ENCODE measurements around the gene KCNQ4. TPM values are rescaled to one million over a fixed set of nuclear protein-coding genes. Genes with fewer than 3 reads are reported as not detected.

Gene KCNQ4
- polyA plus RNA-seq, 1 donor from 2014 or later: not detected

GRCh38 chr1:40786171-40786994 lies 2.8 kb downstream of the KCNQ4 start:
- H3K4me3 ChIP-seq (ENCODE audit: low read length): no peak overlapping the region
- no peaks in the 10 kb centered on the region for H3K9me3 ChIP-seq (ENCODE audit: low read length)
- H3K27ac ChIP-seq (ENCODE audit: low read length): no peak overlapping the region
- H3K79me2 ChIP-seq (replicated peaks; ENCODE audit: insufficient read depth, low read length): no peaks in the 10 kb centered on the region
- no peak overlapping the region for H3K4me2 ChIP-seq (ENCODE audit: low read length)
- H2AFZ ChIP-seq (ENCODE audit: low read depth, low read length): no peak overlapping the region
- no peaks in the 10 kb centered on the region for H3K36me3 ChIP-seq (ENCODE audit: insufficient read depth, low read length)
- peaks cover 24% of the 10 kb centered on the region for H3K27me3 ChIP-seq (ENCODE audit: insufficient read depth, low read depth, low read length)
- H3K9ac ChIP-seq (ENCODE audit: low read length): no peak overlapping the region
- no peaks in the 10 kb centered on the region for H3F3A ChIP-seq (ENCODE audit: insufficient read depth, low read length, poor library complexity, severe bottlenecking)
- H3K9me2 ChIP-seq (ENCODE audit: insufficient read depth, low read length): no peaks in the 10 kb centered on the region
- no peak for TF ChIP-seq RAD21 (conservative IDR thresholded peaks at IDR 0.05)
- no peak for TF ChIP-seq EP300 (conservative IDR thresholded peaks at IDR 0.05; ENCODE audit: poor library complexity, severe bottlenecking)
- no peak for TF ChIP-seq CTCF (IDR thresholded peaks at IDR 0.05; ENCODE audit: poor library complexity, severe bottlenecking)
- TF ChIP-seq SMC3 (conservative IDR thresholded peaks at IDR 0.05; ENCODE audit: poor library complexity): no peak
- TF ChIP-seq TAF1 (IDR thresholded peaks at IDR 0.05; ENCODE audit: low read depth): no peak
- no peak for TF ChIP-seq EZH2 (IDR thresholded peaks at IDR 0.05; ENCODE audit: borderline replicate concordance, insufficient read depth, low read length, poor library complexity, severe bottlenecking)
- no peak for TF ChIP-seq REST (IDR thresholded peaks at IDR 0.05; ENCODE audit: borderline replicate concordance)
- no peak for TF ChIP-seq POLR2AphosphoS5 (IDR thresholded peaks at IDR 0.05)
- TF ChIP-seq MXI1 (conservative IDR thresholded peaks at IDR 0.05; ENCODE audit: poor library complexity, severe bottlenecking): no peak
- no peaks in the 10 kb centered on the region for H4K20me1 ChIP-seq (ENCODE audit: insufficient read depth)

GRCh38 chr1:40786995-40787705 lies 3.6 kb downstream of the KCNQ4 start:
- H3K9ac ChIP-seq (ENCODE audit: low read length): no peak overlapping the region
- no peak overlapping the region for H3K4me2 ChIP-seq (ENCODE audit: low read length)
- no peaks in the 10 kb centered on the region for H3K36me3 ChIP-seq (ENCODE audit: insufficient read depth, low read length)
- H3F3A ChIP-seq (ENCODE audit: insufficient read depth, low read length, poor library complexity, severe bottlenecking): no peaks in the 10 kb centered on the region
- H3K27me3 ChIP-seq (ENCODE audit: insufficient read depth, low read depth, low read length): peaks cover 21% of the 10 kb centered on the region
- H3K9me3 ChIP-seq (ENCODE audit: low read length): no peaks in the 10 kb centered on the region
- TF ChIP-seq EP300 (conservative IDR thresholded peaks at IDR 0.05; ENCODE audit: poor library complexity, severe bottlenecking) (no peak), MXI1 (conservative IDR thresholded peaks at IDR 0.05; ENCODE audit: poor library complexity, severe bottlenecking) (no peak), CTCF (IDR thresholded peaks at IDR 0.05; ENCODE audit: poor library complexity, severe bottlenecking) (no peak), SMC3 (conservative IDR thresholded peaks at IDR 0.05; ENCODE audit: poor library complexity) (no peak), EZH2 (IDR thresholded peaks at IDR 0.05; ENCODE audit: borderline replicate concordance, insufficient read depth, low read length, poor library complexity, severe bottlenecking) (no peak), POLR2AphosphoS5 (IDR thresholded peaks at IDR 0.05) (no peak), RAD21 (conservative IDR thresholded peaks at IDR 0.05) (no peak), REST (IDR thresholded peaks at IDR 0.05; ENCODE audit: borderline replicate concordance) (no peak), TAF1 (IDR thresholded peaks at IDR 0.05; ENCODE audit: low read depth) (no peak)
- no peaks in the 10 kb centered on the region for H3K79me2 ChIP-seq (replicated peaks; ENCODE audit: insufficient read depth, low read length)
- no peak overlapping the region for H3K4me3 ChIP-seq (ENCODE audit: low read length)
- H2AFZ ChIP-seq (ENCODE audit: low read depth, low read length): no peak overlapping the region
- no peaks in the 10 kb centered on the region for H4K20me1 ChIP-seq (ENCODE audit: insufficient read depth)
- H3K27ac ChIP-seq (ENCODE audit: low read length): no peak overlapping the region
- H3K9me2 ChIP-seq (ENCODE audit: insufficient read depth, low read length): no peaks in the 10 kb centered on the region
